WTC11 (cell line): ENCODE data around the gene PRIM1. TPM values are rescaled to one million over a fixed set of nuclear protein-coding genes. Genes with fewer than 3 reads are reported as not detected.
"Not testable (repeated sequence)": the region's sequence is repeated elsewhere in the genome, so short reads cannot be mapped to it uniquely, and the experiment has no call there.

Source experiments
- ATAC-seq: fragments of 200-7000 bp; cut with Tn5 transposase; 2 replicates; pipeline ENCODE4 v1.10.0; 2021; ENCODE audit warnings: mild to moderate bottlenecking, moderate library complexity
- CTCF ChIA-PET: fragments of 300-600 bp; sonication (Branson Sonifier 250); formaldehyde crosslinking; loops from one replicate; lab custom pipeline; 2021; ENCODE audit warnings: antibody characterized with exemption; lab: Charles Lee
- POLR2A ChIA-PET: fragments of 350-600 bp; sonication (Branson Sonifier 250); formaldehyde crosslinking; loops from one replicate; lab custom pipeline; 2021; ENCODE audit warnings: antibody characterized with exemption; lab: Charles Lee
- DNase-seq: peaks from one replicate; pipeline ENCODE4 v3.0.0; 2021; ENCODE audit warnings: low spot score
- H3K27ac Mint-ChIP-seq: 2 replicates; pipeline ENCODE4 v1.8.0; 2021; ENCODE audit warnings: mixed read lengths
- H3K27me3 Mint-ChIP-seq: 2 replicates; pipeline ENCODE4 v1.8.0; 2021; ENCODE audit warnings: low read depth, mild to moderate bottlenecking, moderate library complexity, mixed read lengths
- H3K36me3 Mint-ChIP-seq: 2 replicates; pipeline ENCODE4 v1.8.0; 2021; ENCODE audit warnings: mixed read lengths
- H3K4me1 Mint-ChIP-seq: 2 replicates; pipeline ENCODE4 v1.8.0; 2022; ENCODE audit warnings: mixed read lengths
- H3K4me3 Mint-ChIP-seq: 2 replicates; pipeline ENCODE4 v1.8.0; 2021; ENCODE audit warnings: mild to moderate bottlenecking, moderate library complexity, mixed read lengths
- H3K9me3 Mint-ChIP-seq: 2 replicates; pipeline ENCODE4 v1.8.0; 2021; ENCODE audit warnings: mixed read lengths
- CBFB ChIP-seq: sonication (generic); formaldehyde crosslinking; IDR thresholded peaks from 2 replicates; pipeline ENCODE4 v1.8.1; 2022; ENCODE audit warnings: mild to moderate bottlenecking, low read depth, missing genetic modification reagents
- CREM ChIP-seq: sonication (generic); formaldehyde crosslinking; IDR thresholded peaks from 2 replicates; pipeline ENCODE4 v1.8.1; 2022; ENCODE audit warnings: mild to moderate bottlenecking, missing genetic modification reagents, moderate library complexity
- ESRRA ChIP-seq: sonication (generic); formaldehyde crosslinking; IDR thresholded peaks from 2 replicates; pipeline ENCODE4 v1.8.1; 2022; ENCODE audit warnings: mild to moderate bottlenecking, missing genetic modification reagents, borderline replicate concordance
- ETV6 ChIP-seq: sonication (generic); formaldehyde crosslinking; IDR thresholded peaks from 2 replicates; pipeline ENCODE4 v1.8.1; 2022; ENCODE audit warnings: mild to moderate bottlenecking, missing genetic modification reagents
- IRF2 ChIP-seq: sonication (generic); formaldehyde crosslinking; IDR thresholded peaks from 2 replicates; pipeline ENCODE4 v1.8.0; 2022; ENCODE audit warnings: low read depth, missing genetic modification reagents, borderline replicate concordance
- JUN ChIP-seq: sonication (generic); formaldehyde crosslinking; IDR thresholded peaks from 2 replicates; pipeline ENCODE4 v1.8.0; 2023; ENCODE audit warnings: mild to moderate bottlenecking, missing genetic modification reagents
- NFE2L1 ChIP-seq: sonication (generic); formaldehyde crosslinking; IDR thresholded peaks from 2 replicates; pipeline ENCODE4 v1.8.1; 2023; ENCODE audit warnings: missing genetic modification reagents
- NR3C1 ChIP-seq: sonication (generic); formaldehyde crosslinking; conservative IDR thresholded peaks from 2 replicates; pipeline ENCODE4 v1.8.1; 2023; ENCODE audit warnings: low read depth, mild to moderate bottlenecking, missing genetic modification reagents
- SOX15 ChIP-seq: fragments of 250-450 bp; sonication (Bioruptor Pico); IDR thresholded peaks from 2 replicates; pipeline ENCODE4 v1.9.0; 2021; ENCODE audit warnings: mild to moderate bottlenecking
- SP1 ChIP-seq: sonication (generic); formaldehyde crosslinking; conservative IDR thresholded peaks from 2 replicates; pipeline ENCODE4 v1.8.1; 2022; ENCODE audit warnings: missing genetic modification reagents
- TCF7 ChIP-seq: sonication (generic); formaldehyde crosslinking; IDR thresholded peaks from 2 replicates; pipeline ENCODE4 v1.8.0; 2022; ENCODE audit warnings: mild to moderate bottlenecking, low read depth, missing genetic modification reagents, moderate library complexity
- TEAD1 ChIP-seq: sonication (generic); formaldehyde crosslinking; IDR thresholded peaks from 2 replicates; pipeline ENCODE4 v1.8.0; 2022; ENCODE audit warnings: mild to moderate bottlenecking, missing genetic modification reagents
- ZNF138 ChIP-seq: sonication (generic); formaldehyde crosslinking; conservative IDR thresholded peaks from 2 replicates; pipeline ENCODE4 v1.8.1; 2022; ENCODE audit warnings: mild to moderate bottlenecking, moderate library complexity, missing genetic modification reagents
- total RNA-seq: library from RNA; stranded (reverse); gene quantifications from 3 replicates; pipeline ENCODE4 v1.2.3, GENCODE V29; 2021
- TF ChIP-seq, protein P1 (sequence below): sonication (generic); formaldehyde crosslinking; conservative IDR thresholded peaks from 2 replicates; pipeline ENCODE4 v1.8.1; 2023; ENCODE audit warnings: mild to moderate bottlenecking, low read depth, missing genetic modification reagents, moderate library complexity
- TF ChIP-seq, protein P2 (sequence below): sonication (generic); formaldehyde crosslinking; IDR thresholded peaks from 2 replicates; pipeline ENCODE4 v1.8.0; 2022; ENCODE audit warnings: mild to moderate bottlenecking, missing genetic modification reagents
- TF ChIP-seq, protein P3 (sequence below): sonication (generic); formaldehyde crosslinking; IDR thresholded peaks from 2 replicates; pipeline ENCODE4 v1.8.1; 2023; ENCODE audit warnings: mild to moderate bottlenecking, missing genetic modification reagents, borderline replicate concordance
- TF ChIP-seq, protein P4 (sequence below): fragments of 250-450 bp; sonication (Bioruptor Pico); IDR thresholded peaks from 2 replicates; pipeline ENCODE4 v1.9.0; 2021; ENCODE audit warnings: mild to moderate bottlenecking

PRIM1 gene
- total RNA-seq, 1 experiment from 2014 or later, result 54.0 TPM

DNA sequence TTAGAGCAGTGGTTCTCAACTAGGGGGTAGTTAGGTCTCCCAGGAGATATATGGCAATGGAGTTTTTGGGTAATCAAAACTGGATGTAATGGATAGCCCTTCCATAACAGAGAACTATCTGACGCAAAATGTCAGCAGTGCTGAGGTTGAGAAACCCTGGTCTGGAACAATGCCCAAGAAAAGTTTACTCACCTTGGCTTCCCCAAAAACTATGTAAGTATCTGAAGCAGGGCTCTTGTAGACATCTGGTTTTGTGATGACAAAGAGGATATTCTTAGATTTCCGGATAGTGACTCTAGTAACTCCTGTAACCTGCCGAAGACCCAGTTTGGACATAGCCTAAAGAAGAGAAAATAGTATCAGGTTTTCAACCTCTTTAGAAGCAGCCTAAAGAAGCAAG is 38.8 kb downstream of the PRIM1 start (continued):
- TF ChIP-seq, protein P1, sequence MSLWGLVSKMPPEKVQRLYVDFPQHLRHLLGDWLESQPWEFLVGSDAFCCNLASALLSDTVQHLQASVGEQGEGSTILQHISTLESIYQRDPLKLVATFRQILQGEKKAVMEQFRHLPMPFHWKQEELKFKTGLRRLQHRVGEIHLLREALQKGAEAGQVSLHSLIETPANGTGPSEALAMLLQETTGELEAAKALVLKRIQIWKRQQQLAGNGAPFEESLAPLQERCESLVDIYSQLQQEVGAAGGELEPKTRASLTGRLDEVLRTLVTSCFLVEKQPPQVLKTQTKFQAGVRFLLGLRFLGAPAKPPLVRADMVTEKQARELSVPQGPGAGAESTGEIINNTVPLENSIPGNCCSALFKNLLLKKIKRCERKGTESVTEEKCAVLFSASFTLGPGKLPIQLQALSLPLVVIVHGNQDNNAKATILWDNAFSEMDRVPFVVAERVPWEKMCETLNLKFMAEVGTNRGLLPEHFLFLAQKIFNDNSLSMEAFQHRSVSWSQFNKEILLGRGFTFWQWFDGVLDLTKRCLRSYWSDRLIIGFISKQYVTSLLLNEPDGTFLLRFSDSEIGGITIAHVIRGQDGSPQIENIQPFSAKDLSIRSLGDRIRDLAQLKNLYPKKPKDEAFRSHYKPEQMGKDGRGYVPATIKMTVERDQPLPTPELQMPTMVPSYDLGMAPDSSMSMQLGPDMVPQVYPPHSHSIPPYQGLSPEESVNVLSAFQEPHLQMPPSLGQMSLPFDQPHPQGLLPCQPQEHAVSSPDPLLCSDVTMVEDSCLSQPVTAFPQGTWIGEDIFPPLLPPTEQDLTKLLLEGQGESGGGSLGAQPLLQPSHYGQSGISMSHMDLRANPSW (CRISPR knock-in tag), result no peak
- TF ChIP-seq ETV6 (no peak), CREM (CRISPR knock-in tag) (no peak), TCF7 (CRISPR knock-in tag) (no peak), ZNF138 (CRISPR knock-in tag) (no peak), IRF2 (CRISPR knock-in tag) (no peak), CBFB (CRISPR knock-in tag) (no peak), SOX15 (no peak), JUN (no peak), SP1 (CRISPR knock-in tag) (no peak), NR3C1 (CRISPR knock-in tag) (no peak), TEAD1 (no peak), NFE2L1 (CRISPR knock-in tag) (no peak), ESRRA (CRISPR knock-in tag) (no peak)
- TF ChIP-seq, protein P2, sequence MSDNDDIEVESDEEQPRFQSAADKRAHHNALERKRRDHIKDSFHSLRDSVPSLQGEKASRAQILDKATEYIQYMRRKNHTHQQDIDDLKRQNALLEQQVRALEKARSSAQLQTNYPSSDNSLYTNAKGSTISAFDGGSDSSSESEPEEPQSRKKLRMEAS (CRISPR knock-in tag), result no peak
- TF ChIP-seq, protein P3, sequence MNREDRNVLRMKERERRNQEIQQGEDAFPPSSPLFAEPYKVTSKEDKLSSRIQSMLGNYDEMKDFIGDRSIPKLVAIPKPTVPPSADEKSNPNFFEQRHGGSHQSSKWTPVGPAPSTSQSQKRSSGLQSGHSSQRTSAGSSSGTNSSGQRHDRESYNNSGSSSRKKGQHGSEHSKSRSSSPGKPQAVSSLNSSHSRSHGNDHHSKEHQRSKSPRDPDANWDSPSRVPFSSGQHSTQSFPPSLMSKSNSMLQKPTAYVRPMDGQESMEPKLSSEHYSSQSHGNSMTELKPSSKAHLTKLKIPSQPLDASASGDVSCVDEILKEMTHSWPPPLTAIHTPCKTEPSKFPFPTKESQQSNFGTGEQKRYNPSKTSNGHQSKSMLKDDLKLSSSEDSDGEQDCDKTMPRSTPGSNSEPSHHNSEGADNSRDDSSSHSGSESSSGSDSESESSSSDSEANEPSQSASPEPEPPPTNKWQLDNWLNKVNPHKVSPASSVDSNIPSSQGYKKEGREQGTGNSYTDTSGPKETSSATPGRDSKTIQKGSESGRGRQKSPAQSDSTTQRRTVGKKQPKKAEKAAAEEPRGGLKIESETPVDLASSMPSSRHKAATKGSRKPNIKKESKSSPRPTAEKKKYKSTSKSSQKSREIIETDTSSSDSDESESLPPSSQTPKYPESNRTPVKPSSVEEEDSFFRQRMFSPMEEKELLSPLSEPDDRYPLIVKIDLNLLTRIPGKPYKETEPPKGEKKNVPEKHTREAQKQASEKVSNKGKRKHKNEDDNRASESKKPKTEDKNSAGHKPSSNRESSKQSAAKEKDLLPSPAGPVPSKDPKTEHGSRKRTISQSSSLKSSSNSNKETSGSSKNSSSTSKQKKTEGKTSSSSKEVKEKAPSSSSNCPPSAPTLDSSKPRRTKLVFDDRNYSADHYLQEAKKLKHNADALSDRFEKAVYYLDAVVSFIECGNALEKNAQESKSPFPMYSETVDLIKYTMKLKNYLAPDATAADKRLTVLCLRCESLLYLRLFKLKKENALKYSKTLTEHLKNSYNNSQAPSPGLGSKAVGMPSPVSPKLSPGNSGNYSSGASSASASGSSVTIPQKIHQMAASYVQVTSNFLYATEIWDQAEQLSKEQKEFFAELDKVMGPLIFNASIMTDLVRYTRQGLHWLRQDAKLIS, result no peak
- TF ChIP-seq, protein P4, sequence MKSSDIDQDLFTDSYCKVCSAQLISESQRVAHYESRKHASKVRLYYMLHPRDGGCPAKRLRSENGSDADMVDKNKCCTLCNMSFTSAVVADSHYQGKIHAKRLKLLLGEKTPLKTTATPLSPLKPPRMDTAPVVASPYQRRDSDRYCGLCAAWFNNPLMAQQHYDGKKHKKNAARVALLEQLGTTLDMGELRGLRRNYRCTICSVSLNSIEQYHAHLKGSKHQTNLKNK (CRISPR knock-in tag), result no peak
- TF ChIP-seq, all 79 proteins: peak for 0

DNA sequence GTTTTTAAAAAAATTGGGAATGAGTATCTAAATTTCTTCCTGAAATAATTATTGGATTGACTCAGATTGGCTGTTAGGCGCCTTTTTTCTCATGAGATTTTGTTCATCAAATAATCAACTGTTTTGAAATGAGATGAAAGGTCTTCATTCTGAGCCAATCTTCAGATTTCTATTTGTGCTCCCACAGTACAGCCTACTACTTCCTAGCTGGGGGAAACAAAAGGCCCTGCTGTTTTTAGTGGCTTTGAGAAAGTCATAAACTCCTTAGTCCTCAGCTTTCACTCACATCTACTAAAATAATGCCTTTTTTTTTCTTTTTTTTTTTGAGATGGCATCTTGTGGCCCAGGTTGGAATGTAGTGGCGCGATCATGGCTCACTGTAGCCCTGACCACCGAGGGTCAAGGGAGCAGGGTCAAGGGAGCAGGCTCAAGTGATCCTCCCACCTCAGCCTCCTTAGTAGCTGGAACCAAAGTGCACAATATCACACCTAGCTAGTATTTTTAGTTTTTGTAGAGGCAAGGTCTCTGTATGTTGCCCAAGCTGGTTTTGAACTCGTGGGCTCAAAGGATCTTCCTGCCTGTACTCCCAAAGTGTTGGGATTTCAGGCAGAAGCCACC is 42.3 kb downstream of the PRIM1 start:
- ChIA-PET CTCF (no interaction called here), POLR2A (interaction anchor here (0.7 kb wide), 4 partner anchors 10 to 592 kb away, joined by 3 to 8 read pairs (median 6); partner anchors contain the start of gene PTGES3)
- Mint-ChIP-seq H3K4me3 (no peak overlapping the region), H3K27me3 (no peaks in the 10 kb centered on the region), H3K9me3 (no peaks in the 10 kb centered on the region), H3K36me3 (peaks cover 38% of the 10 kb centered on the region), H3K4me1 (peaks cover 7% of the 10 kb centered on the region), H3K27ac (0 out of 2 replicates have a peak overlapping the region, but pooled peaks have one; percentile 57)
- DNase-seq, result no peak
- ATAC-seq, result 0 out of 2 replicates have a peak, but pooled peaks have one; percentile 14
- TF ChIP-seq TCF7 (CRISPR knock-in tag), result no peak

DNA sequence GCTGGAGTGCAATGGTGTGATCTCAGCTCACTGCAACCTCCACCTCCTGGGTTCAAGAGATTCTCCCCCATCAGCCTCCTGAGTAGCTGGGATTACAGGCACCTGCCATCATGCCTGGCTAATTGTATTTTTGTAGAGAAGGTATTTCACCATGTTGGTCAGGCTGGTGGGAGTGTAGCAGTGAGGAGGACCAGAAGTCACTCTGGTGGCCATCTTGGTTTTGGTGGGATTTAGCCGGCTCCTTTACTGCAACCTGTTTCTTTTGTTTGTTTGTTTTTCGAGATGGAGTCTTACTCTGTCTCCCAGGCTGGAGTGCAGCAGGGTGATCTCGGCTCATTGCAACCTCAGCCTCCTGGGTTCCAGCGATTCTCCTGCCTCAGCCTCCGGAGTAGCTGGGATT is 47.6 kb downstream of the PRIM1 start:
- H3K4me3 Mint-ChIP-seq, H3K27ac Mint-ChIP-seq, H3K27me3 Mint-ChIP-seq, POLR2A ChIA-PET, H3K9me3 Mint-ChIP-seq, ATAC-seq, H3K36me3 Mint-ChIP-seq, DNase-seq, CTCF ChIA-PET: not testable (repeated sequence)
- H3K4me1 Mint-ChIP-seq, result peaks cover 17% of the 10 kb centered on the region
